GM12864 (cell line): ENCODE measurements around the gene FOXA2.

ENCODE experiments used
- DNase-seq: peaks from one replicate; pipeline ENCODE4 v3.0.0-alpha.2; 2011; ENCODE audit warnings: low read depth
- H3K4me3 ChIP-seq: 2 replicates; pipeline ENCODE4 v1.5.1; 2011; ENCODE audit warnings: mild to moderate bottlenecking, low read depth, low read length, control low read depth
- CTCF ChIP-seq: IDR thresholded peaks from 2 replicates; pipeline ENCODE4 v1.5.1; 2011; ENCODE audit warnings: low read depth, mild to moderate bottlenecking, moderate library complexity, low read length, control low read depth, inconsistent platforms; ENCODE audit errors: missing control alignments

The FOXA2 gene

GRCh38 chr20:22535483-22535882 is 48.9 kb downstream of the FOXA2 start:
- DNase-seq: no peak
- TF ChIP-seq CTCF: no peak
- H3K4me3 ChIP-seq: no peak overlapping the region

- no peak for DNase-seq
- H3K4me3 ChIP-seq: no peak overlapping the region
- no peak for TF ChIP-seq CTCF
These were observed 50.3 kb downstream of the FOXA2 start for GRCh38 chr20:22533823-22534751.

- TF ChIP-seq CTCF: no peak
- H3K4me3 ChIP-seq: no peak overlapping the region
These were observed 51.8 kb downstream of the FOXA2 start for GRCh38 chr20:22532598-22532997.

GRCh38 chr20:22531756-22532155 is 52.6 kb downstream of the FOXA2 start:
- H3K4me3 ChIP-seq: no peak overlapping the region
- DNase-seq: no peak
- no peak for TF ChIP-seq CTCF

More at GRCh38 chr20:22532598-22532997, 51.8 kb downstream of the FOXA2 start:
- no peak for DNase-seq

GRCh38 chr20:22531056-22531615 is 53.2 kb downstream of the FOXA2 start:
- no peak for TF ChIP-seq CTCF
- no peak overlapping the region for H3K4me3 ChIP-seq
- no peak for DNase-seq
